Activated CD4-positive, CD25-positive, alpha-beta regulatory T cell treated with anti-CD3 and anti-CD28 coated beads, Interleukin-2, amount 50 U/mL, for 72 hours (primary cell): ENCODE measurements around the gene PLAAT4.

Experiments
- DNase-seq: peaks from one replicate; pipeline ENCODE4 v3.0.0; 2021

PLAAT4 gene

GRCh38 chr11:63536669-63537292, at the start of gene PLAAT4:
Gene PLAAT4, plus strand, starts transcription at chr11:63536808. Its CDS starts 61 bp downstream, at chr11:63536869.
- DNase-seq = no peak

- no peak for DNase-seq
Observed at GRCh38 chr11:63488789-63489188, 47.8 kb upstream of the PLAAT4 start.

GRCh38 chr11:63489879-63490278, 46.7 kb upstream of the PLAAT4 start:
- DNase-seq = no peak

- DNase-seq = no peak
Observed at GRCh38 chr11:63490551-63491239, 45.9 kb upstream of the PLAAT4 start, which contains the start of gene PLAAT5. Gene PLAAT5, minus strand, starts transcription at chr11:63491167. Its CDS starts 133 bp downstream, at chr11:63491034.

- no peak for DNase-seq
Observed at GRCh38 chr11:63491240-63491587, 45.4 kb upstream of the PLAAT4 start.

GRCh38 chr11:63491636-63492372, 44.8 kb upstream of the PLAAT4 start:
- no peak for DNase-seq

GRCh38 chr11:63492441-63492840, 44.2 kb upstream of the PLAAT4 start:
- no peak for DNase-seq

- DNase-seq = no peak
Observed at GRCh38 chr11:63493127-63493526, 43.5 kb upstream of the PLAAT4 start.

- no peak for DNase-seq
Observed at GRCh38 chr11:63494975-63495374, 41.6 kb upstream of the PLAAT4 start.

GRCh38 chr11:63499874-63500273, 36.7 kb upstream of the PLAAT4 start:
- no peak for DNase-seq

GRCh38 chr11:63501236-63501635, 35.4 kb upstream of the PLAAT4 start:
- DNase-seq = no peak

- no peak for DNase-seq
Observed at GRCh38 chr11:63502252-63502820, 34.3 kb upstream of the PLAAT4 start.

- no peak for DNase-seq
Observed at GRCh38 chr11:63503492-63503891, 33.1 kb upstream of the PLAAT4 start.

GRCh38 chr11:63504054-63504453, 32.6 kb upstream of the PLAAT4 start:
- no peak for DNase-seq

GRCh38 chr11:63504933-63505586, 31.5 kb upstream of the PLAAT4 start:
- DNase-seq = no peak

- DNase-seq = no peak
Observed at GRCh38 chr11:63505857-63506528, 30.6 kb upstream of the PLAAT4 start, which contains the start of gene LGALS12. Gene LGALS12, plus strand, starts transcription at chr11:63506084. Its CDS starts 375 bp downstream, at chr11:63506459.

GRCh38 chr11:63506876-63507275, 29.7 kb upstream of the PLAAT4 start:
- no peak for DNase-seq

- no peak for DNase-seq
Observed at GRCh38 chr11:63507511-63507910, 29.1 kb upstream of the PLAAT4 start.

- no peak for DNase-seq
Observed at GRCh38 chr11:63508009-63508408, 28.6 kb upstream of the PLAAT4 start.

- DNase-seq = no peak
Observed at GRCh38 chr11:63508745-63509144, 27.9 kb upstream of the PLAAT4 start.

- no peak for DNase-seq
Observed at GRCh38 chr11:63510360-63511047, 26.1 kb upstream of the PLAAT4 start.
